ENCODE results near the gene FREM1.

FREM1 gene

GRCh38 chr9:14883310-14883944 is 26.8 kb downstream of the FREM1 start:
- ChIA-PET POLR2A (no interaction called here), CTCF (interaction anchor here (1.4 kb wide), 1 partner anchor 12 kb away, joined by 3 read pairs; no protein-coding TSS in a partner anchor)
- TF ChIP-seq CTCF (IDR thresholded peaks at IDR 0.05; ENCODE audit: control extremely low read depth, extremely low read depth, low read depth, missing control alignments) = no peak
- DNase-seq (ENCODE audit: extremely low spot score) = no peak

- TF ChIP-seq CTCF (IDR thresholded peaks at IDR 0.05; ENCODE audit: control extremely low read depth, extremely low read depth, low read depth, missing control alignments) = no peak
- POLR2A ChIA-PET = no interaction called here
- CTCF ChIA-PET = interaction anchor here (1.2 kb wide), 1 partner anchor 16 kb away, joined by 3 read pairs; no protein-coding TSS in a partner anchor
- no peak for DNase-seq (ENCODE audit: extremely low spot score)
Measured at GRCh38 chr9:14882090-14882489, 28.1 kb downstream of the FREM1 start.

DNA sequence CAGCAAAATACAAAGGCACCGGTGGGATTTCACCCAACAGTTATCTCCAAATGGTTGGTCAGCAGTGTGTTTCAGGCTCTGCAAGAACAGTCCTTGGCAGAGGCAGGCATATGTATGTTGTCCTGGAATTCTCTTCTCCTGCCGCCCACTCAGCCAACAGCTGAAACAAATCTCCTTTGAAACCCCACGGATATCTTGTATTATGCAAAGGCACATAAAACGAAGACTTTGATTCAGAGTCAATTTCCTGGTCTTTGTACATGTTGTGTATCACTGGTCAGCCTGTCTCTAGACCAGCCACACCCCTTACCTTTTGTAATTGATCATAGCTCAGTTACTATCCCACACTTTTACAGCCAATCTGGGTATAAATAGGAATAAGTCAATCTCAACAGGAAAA is 29.2 kb downstream of the FREM1 start:
- no peak for TF ChIP-seq CTCF (IDR thresholded peaks at IDR 0.05; ENCODE audit: control extremely low read depth, extremely low read depth, low read depth, missing control alignments)
- ChIA-PET CTCF (interaction anchor here (0.9 kb wide), 1 partner anchor 19 kb away, joined by 3 read pairs; no protein-coding TSS in a partner anchor), POLR2A (no interaction called here)
- DNase-seq (ENCODE audit: extremely low spot score) = no peak

- no peak for TF ChIP-seq CTCF (IDR thresholded peaks at IDR 0.05; ENCODE audit: control extremely low read depth, extremely low read depth, low read depth, missing control alignments)
- CTCF ChIA-PET = no interaction called here
- DNase-seq (ENCODE audit: extremely low spot score) = no peak
- POLR2A ChIA-PET = no interaction called here
Measured at GRCh38 chr9:14870090-14870489, 40.1 kb downstream of the FREM1 start.

DNA sequence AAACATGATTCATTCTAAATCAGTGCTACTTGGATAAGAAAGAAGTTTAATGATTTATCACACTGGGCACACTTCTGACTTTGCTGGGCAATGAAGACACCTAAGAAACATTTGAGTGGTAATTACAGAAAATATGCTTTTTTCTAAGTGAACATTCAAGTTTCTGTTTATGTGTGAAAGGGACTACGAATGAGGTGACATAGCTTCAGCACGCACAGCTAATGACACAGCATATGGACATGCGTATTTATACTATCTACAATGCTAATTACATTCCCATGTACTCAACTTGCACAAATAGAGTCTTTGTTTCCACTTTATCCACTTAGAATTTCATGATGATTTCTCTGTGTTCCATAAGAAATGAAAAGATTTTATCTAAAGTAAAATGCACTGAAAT is 40.6 kb downstream of the FREM1 start:
- DNase-seq (ENCODE audit: extremely low spot score) = no peak
- ChIA-PET POLR2A (no interaction called here), CTCF (no interaction called here)
- TF ChIP-seq CTCF (IDR thresholded peaks at IDR 0.05; ENCODE audit: control extremely low read depth, extremely low read depth, low read depth, missing control alignments) = no peak

GRCh38 chr9:14868772-14869583 is 41.2 kb downstream of the FREM1 start:
- ChIA-PET POLR2A (no interaction called here), CTCF (no interaction called here)
- no peak for TF ChIP-seq CTCF (IDR thresholded peaks at IDR 0.05; ENCODE audit: control extremely low read depth, extremely low read depth, low read depth, missing control alignments)
- no peak for DNase-seq (ENCODE audit: extremely low spot score)
